ENCODE results near the gene TATDN2.

TATDN2 gene

GRCh38 chr3:10248184-10248983 lies at the start of gene TATDN2:
Gene TATDN2, plus strand, starts transcription at chr3:10248459. Its CDS starts 742 bp downstream, at chr3:10249201.
- DNase-seq, result peak; percentile 91

- DNase-seq, result peak; percentile 50
Measured at GRCh38 chr3:10198761-10199649, 49.3 kb upstream of the TATDN2 start.

- DNase-seq, result no peak
Measured at GRCh38 chr3:10204921-10205320, 43.3 kb upstream of the TATDN2 start.

GRCh38 chr3:10205451-10206165 lies 42.7 kb upstream of the TATDN2 start:
- no peak for DNase-seq

- DNase-seq, result no peak
Measured at GRCh38 chr3:10206166-10206511, 42.1 kb upstream of the TATDN2 start.

- DNase-seq, result no peak
Measured at GRCh38 chr3:10213156-10213792, 35.0 kb upstream of the TATDN2 start.

GRCh38 chr3:10215578-10216368 lies 32.5 kb upstream of the TATDN2 start:
- no peak for DNase-seq

- no peak for DNase-seq
Measured at GRCh38 chr3:10217359-10217758, 30.9 kb upstream of the TATDN2 start.

- DNase-seq, result no peak
Measured at GRCh38 chr3:10219737-10220136, 28.5 kb upstream of the TATDN2 start.

GRCh38 chr3:10223676-10224639 lies 24.3 kb upstream of the TATDN2 start:
- no peak for DNase-seq

- DNase-seq, result peak; percentile 56
Measured at GRCh38 chr3:10224794-10225665, 23.2 kb upstream of the TATDN2 start.

- no peak for DNase-seq
Measured at GRCh38 chr3:10226293-10226692, 22.0 kb upstream of the TATDN2 start.

GRCh38 chr3:10228248-10228950 lies 19.9 kb upstream of the TATDN2 start:
- DNase-seq, result peak; percentile 20

GRCh38 chr3:10229576-10229975 lies 18.7 kb upstream of the TATDN2 start:
- DNase-seq, result no peak

GRCh38 chr3:10232137-10232536 lies 16.1 kb upstream of the TATDN2 start:
- DNase-seq, result no peak

- DNase-seq, result no peak
Measured at GRCh38 chr3:10233988-10234387, 14.3 kb upstream of the TATDN2 start.

- no peak for DNase-seq
Measured at GRCh38 chr3:10234526-10235230, 13.6 kb upstream of the TATDN2 start.

GRCh38 chr3:10235551-10235950 lies 12.7 kb upstream of the TATDN2 start:
- DNase-seq, result no peak

Data from stimulated activated CD4-positive, alpha-beta T cell treated with anti-CD3 and anti-CD28 coated beads, Interleukin-12 subunit alpha, Interleukin-12 subunit beta, amount 100 ng/mL, for 4 hours (primary cell).